ENCODE data around the gene MESP1. TPM values are rescaled to one million over a fixed set of nuclear protein-coding genes. Genes with fewer than 3 reads are reported as not detected.

The MESP1 gene
- total and polyA plus RNA-seq, 8 donors: 0.58 to 60.5 (median 1.7) TPM; not detected in 1

DNA sequence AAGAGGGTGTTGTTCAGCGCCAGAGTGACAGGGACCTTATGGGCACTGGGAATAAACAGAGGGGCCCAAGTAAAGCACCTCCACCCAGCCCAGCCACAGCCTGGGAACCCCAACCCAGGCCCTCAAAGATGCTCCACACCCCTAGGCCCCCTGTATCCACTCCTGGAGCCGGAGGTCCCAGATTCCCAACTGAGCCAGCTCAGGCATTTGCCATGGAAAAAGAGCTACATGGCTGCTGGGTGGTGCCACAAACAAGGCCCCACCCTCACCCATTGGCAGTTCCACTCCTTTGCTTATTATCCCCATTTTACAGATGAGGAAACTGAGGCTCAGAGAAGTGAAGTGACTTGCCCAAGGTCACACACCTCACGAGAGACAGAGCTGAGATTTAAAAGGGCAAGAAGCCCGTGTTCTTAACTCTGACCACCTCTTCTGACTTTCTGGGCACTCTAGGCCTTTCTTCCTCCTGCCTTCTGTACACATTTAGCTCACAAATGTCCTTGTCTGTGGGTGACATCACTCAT is 46.7 kb upstream of the MESP1 start:
- intact Hi-C loops (cut with DNase I; ENCODE audit: low total_unique reads): no loop called here
- peaks cover 0 to 42% (median 10%) of the 10 kb centered on the region in 4 donors for H3K36me3 ChIP-seq
- no peak overlapping the region for H3K4me3 ChIP-seq
- 89 to 98% (median 92%) methylated on average over 4 of the region's 4 CpGs for WGBS, 5 donors
- DNase-seq: no peak
- peaks cover 0 to 16% (median 0%) of the 10 kb centered on the region in 3 donors for H3K27me3 ChIP-seq
- H3K9me3 ChIP-seq: no peaks in the 10 kb centered on the region
- H3K27ac ChIP-seq: no peak overlapping the region
- TF ChIP-seq EP300 (IDR thresholded peaks at IDR 0.05) (no peak), POLR2AphosphoS5 (IDR thresholded peaks at IDR 0.05) (no peak), POLR2A (IDR thresholded peaks at IDR 0.05) (no peak)
- TF ChIP-seq, protein P1, sequence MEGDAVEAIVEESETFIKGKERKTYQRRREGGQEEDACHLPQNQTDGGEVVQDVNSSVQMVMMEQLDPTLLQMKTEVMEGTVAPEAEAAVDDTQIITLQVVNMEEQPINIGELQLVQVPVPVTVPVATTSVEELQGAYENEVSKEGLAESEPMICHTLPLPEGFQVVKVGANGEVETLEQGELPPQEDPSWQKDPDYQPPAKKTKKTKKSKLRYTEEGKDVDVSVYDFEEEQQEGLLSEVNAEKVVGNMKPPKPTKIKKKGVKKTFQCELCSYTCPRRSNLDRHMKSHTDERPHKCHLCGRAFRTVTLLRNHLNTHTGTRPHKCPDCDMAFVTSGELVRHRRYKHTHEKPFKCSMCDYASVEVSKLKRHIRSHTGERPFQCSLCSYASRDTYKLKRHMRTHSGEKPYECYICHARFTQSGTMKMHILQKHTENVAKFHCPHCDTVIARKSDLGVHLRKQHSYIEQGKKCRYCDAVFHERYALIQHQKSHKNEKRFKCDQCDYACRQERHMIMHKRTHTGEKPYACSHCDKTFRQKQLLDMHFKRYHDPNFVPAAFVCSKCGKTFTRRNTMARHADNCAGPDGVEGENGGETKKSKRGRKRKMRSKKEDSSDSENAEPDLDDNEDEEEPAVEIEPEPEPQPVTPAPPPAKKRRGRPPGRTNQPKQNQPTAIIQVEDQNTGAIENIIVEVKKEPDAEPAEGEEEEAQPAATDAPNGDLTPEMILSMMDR (IDR thresholded peaks at IDR 0.05): no peak
- H3K4me1 ChIP-seq: peaks cover 0 to 9% (median 0%) of the 10 kb centered on the region in 4 donors

DNA sequence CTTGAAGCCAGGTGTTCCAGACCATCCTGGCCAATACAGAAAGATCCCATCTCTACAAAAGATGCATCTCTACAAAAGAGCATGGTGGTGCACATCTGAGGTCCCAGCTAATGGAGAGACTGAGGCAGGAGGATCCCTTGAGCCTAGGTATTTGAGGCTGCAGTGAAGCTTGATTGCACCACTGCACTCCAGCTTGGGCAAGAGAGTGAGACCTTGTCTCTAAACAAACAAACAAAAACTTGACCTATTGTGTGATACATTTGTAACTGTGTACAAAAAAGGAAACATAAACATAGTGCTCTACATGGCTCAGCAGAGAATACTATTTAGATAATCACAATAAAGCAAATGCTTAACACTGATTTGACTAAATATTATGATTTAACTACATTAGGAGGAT is 44.9 kb upstream of the MESP1 start:
- peaks cover 0 to 9% (median 0%) of the 10 kb centered on the region in 4 donors for H3K4me1 ChIP-seq
- H3K36me3 ChIP-seq: peaks cover 0 to 36% (median 6%) of the 10 kb centered on the region in 4 donors
- H3K9me3 ChIP-seq: no peaks in the 10 kb centered on the region
- DNase-seq: no peak
- H3K27me3 ChIP-seq: peaks cover 0 to 1% (median 0%) of the 10 kb centered on the region in 3 donors
- intact Hi-C loops (cut with DNase I; ENCODE audit: low total_unique reads): no loop called here
- TF ChIP-seq, protein P1 (IDR thresholded peaks at IDR 0.05): no peak
- no peak for TF ChIP-seq EP300 (IDR thresholded peaks at IDR 0.05)
- TF ChIP-seq POLR2AphosphoS5 (IDR thresholded peaks at IDR 0.05): no peak
- no peak for TF ChIP-seq POLR2A (IDR thresholded peaks at IDR 0.05)
- H3K4me3 ChIP-seq: no peak overlapping the region
- H3K27ac ChIP-seq: no peak overlapping the region

DNA sequence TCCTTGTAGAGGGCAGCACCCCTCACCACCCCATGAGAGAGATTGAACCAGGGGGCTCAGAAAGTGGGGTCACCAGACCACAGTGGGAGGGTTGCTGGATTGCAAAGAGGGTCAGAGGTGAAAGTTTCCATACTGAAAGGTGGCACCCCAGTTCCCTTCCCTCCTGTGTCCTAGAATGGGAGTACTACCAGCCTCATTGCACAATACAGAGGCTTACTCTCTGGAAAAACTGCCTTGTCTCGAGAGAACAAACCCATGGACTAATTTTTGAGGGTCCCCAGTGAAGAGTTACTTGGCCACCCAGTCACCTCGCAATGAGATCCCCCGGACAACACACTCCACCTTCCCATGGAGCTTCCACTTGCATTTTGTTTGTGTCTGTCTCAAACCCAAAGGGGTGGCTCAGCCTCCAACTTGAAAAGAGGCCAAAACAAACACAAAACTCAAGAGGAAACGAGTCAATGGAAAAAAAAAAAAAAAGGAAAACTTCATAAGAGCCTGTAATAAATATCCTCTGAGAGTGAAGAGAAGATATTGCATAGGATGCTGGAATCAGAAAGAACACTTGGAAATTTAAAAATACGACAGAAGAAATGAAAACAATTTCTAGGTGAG is 43.7 kb upstream of the MESP1 start:
- intact Hi-C loops (cut with DNase I; ENCODE audit: low total_unique reads): no loop called here
- 26 to 39% (median 34%) methylated on average over 5 of the region's 5 CpGs for WGBS, 5 donors
- Histone ChIP-seq H3K4me1 (peaks cover 0 to 9% (median 0%) of the 10 kb centered on the region in 4 donors), H3K9me3 (no peaks in the 10 kb centered on the region), H3K4me3 (no peak overlapping the region), H3K27ac (no peak overlapping the region), H3K36me3 (peaks cover 0 to 42% (median 6%) of the 10 kb centered on the region in 4 donors), H3K27me3 (no peaks in the 10 kb centered on the region)
- TF ChIP-seq, protein P1 (IDR thresholded peaks at IDR 0.05): no peak
- no peak for TF ChIP-seq POLR2A (IDR thresholded peaks at IDR 0.05)
- no peak for TF ChIP-seq EP300 (IDR thresholded peaks at IDR 0.05)
- TF ChIP-seq POLR2AphosphoS5 (IDR thresholded peaks at IDR 0.05): no peak
- peak in 1 of 2 donors; percentile 73 for DNase-seq

DNA sequence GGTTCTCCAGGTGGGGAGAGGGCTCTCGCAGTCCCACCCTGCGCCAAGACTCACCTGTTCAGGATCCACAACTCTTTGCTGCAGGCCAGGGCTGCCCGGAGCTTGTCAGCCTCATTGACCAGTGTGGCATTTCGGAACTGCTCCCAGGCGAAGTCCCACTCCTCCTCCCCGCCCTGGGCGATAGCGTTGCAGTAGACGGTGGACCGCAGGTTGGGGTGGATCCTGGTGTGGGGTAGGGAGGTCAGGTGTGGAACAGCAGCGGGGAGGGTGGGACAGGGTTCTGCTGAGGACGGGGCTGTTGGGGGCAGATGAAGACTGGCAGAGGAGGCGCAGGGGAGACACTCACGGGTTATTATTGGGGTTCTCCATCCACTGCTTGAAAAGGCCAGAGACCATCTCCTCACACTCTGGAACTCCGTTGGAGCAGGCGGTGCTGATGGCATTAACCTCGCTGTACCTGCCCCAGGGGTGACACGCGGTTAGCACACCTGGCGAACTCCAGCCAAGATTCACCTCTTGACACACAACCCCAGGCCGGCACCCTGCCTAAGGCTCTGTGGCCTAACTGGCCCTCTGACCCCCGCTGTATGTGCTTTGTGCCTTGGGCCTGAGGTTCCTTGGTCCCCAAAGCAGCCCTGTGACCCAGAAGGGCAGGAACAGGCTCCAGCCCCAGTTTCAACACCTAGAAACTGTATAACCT is 41.2 kb upstream of the MESP1 start:
- Histone ChIP-seq H3K4me1 (peaks cover 0 to 9% (median 0%) of the 10 kb centered on the region in 4 donors), H3K9me3 (peaks cover 0 to 11% (median 5%) of the 10 kb centered on the region in 4 donors), H3K4me3 (no peak overlapping the region), H3K27ac (no peak overlapping the region), H3K36me3 (peaks cover 0 to 20% (median 2%) of the 10 kb centered on the region in 4 donors), H3K27me3 (no peaks in the 10 kb centered on the region)
- DNase-seq: peak in 1 of 2 donors; percentile 1
- 92 to 96% (median 93%) methylated on average over 22 of the region's 22 CpGs for WGBS, 5 donors
- intact Hi-C loops (cut with DNase I; ENCODE audit: low total_unique reads): no loop called here
- no peak for TF ChIP-seq POLR2AphosphoS5 (IDR thresholded peaks at IDR 0.05)
- no peak for TF ChIP-seq EP300 (IDR thresholded peaks at IDR 0.05)
- TF ChIP-seq POLR2A (IDR thresholded peaks at IDR 0.05): no peak
- TF ChIP-seq, protein P1 (IDR thresholded peaks at IDR 0.05): no peak
